Ishikawa (cell line): ENCODE results near the gene FBXL19.

Experiments used
- CEBPB ChIP-seq: IDR thresholded peaks from 2 replicates; pipeline ENCODE4 v1.6.1; 2012
- EGR1 ChIP-seq: IDR thresholded peaks from 2 replicates; pipeline ENCODE4 v1.6.1; 2012
- EP300 ChIP-seq: IDR thresholded peaks from 2 replicates; pipeline ENCODE4 v1.6.1; 2012; ENCODE audit warnings: borderline replicate concordance
- FOXM1 ChIP-seq: IDR thresholded peaks from 2 replicates; pipeline ENCODE4 v1.6.1; 2012; ENCODE audit warnings: low read depth, borderline replicate concordance
- MAX ChIP-seq: IDR thresholded peaks from 2 replicates; pipeline ENCODE4 v1.6.1; 2012
- NFIC ChIP-seq: IDR thresholded peaks from 2 replicates; pipeline ENCODE4 v1.6.1; 2012
- RAD21 ChIP-seq: IDR thresholded peaks from 2 replicates; pipeline ENCODE4 v1.6.1; 2012; ENCODE audit warnings: low read depth
- YY1 ChIP-seq: IDR thresholded peaks from 2 replicates; pipeline ENCODE4 v1.6.1; 2012; ENCODE audit warnings: low read depth
- ZBTB7A ChIP-seq: IDR thresholded peaks from 2 replicates; pipeline ENCODE4 v1.6.1; 2012; ENCODE audit warnings: low read depth
- TF ChIP-seq, protein P1 (sequence below): IDR thresholded peaks from 2 replicates; pipeline ENCODE4 v1.6.1; 2012; ENCODE audit warnings: low read depth, mild to moderate bottlenecking

DNA sequence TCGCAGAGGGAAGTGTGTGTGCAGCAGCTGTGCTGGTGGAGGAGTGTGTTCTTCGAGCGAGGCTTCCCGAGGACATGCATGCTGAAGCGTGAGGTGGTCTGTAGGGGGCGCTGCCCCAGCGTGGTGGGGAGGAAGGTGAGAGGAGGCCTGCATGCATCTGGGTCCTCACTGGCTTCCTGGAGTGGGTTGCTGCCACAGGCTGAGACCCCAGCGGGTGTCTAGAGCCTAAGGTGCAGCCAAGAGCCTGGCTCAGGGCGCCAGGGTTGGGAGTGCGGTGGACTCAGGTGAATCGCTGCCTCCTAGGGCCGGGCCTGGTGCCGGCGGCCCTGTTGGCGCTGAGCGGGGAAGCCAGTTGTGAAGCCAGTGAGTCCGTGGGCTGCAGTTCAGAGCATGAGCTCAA, 54.1 kb downstream of the FBXL19 start:
- TF ChIP-seq ZBTB7A, result no peak
- TF ChIP-seq, protein P1, sequence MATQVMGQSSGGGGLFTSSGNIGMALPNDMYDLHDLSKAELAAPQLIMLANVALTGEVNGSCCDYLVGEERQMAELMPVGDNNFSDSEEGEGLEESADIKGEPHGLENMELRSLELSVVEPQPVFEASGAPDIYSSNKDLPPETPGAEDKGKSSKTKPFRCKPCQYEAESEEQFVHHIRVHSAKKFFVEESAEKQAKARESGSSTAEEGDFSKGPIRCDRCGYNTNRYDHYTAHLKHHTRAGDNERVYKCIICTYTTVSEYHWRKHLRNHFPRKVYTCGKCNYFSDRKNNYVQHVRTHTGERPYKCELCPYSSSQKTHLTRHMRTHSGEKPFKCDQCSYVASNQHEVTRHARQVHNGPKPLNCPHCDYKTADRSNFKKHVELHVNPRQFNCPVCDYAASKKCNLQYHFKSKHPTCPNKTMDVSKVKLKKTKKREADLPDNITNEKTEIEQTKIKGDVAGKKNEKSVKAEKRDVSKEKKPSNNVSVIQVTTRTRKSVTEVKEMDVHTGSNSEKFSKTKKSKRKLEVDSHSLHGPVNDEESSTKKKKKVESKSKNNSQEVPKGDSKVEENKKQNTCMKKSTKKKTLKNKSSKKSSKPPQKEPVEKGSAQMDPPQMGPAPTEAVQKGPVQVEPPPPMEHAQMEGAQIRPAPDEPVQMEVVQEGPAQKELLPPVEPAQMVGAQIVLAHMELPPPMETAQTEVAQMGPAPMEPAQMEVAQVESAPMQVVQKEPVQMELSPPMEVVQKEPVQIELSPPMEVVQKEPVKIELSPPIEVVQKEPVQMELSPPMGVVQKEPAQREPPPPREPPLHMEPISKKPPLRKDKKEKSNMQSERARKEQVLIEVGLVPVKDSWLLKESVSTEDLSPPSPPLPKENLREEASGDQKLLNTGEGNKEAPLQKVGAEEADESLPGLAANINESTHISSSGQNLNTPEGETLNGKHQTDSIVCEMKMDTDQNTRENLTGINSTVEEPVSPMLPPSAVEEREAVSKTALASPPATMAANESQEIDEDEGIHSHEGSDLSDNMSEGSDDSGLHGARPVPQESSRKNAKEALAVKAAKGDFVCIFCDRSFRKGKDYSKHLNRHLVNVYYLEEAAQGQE, result no peak
- no peak for TF ChIP-seq CEBPB
- no peak for TF ChIP-seq MAX
- TF ChIP-seq EP300, result no peak
- TF ChIP-seq RAD21, result no peak
- TF ChIP-seq FOXM1, result no peak
- TF ChIP-seq EGR1, result no peak
- no peak for TF ChIP-seq NFIC
- TF ChIP-seq YY1, result no peak
